GM21825 (cell line): ENCODE results near the gene GRB2.
"Not testable (repeated sequence)": the region's sequence is repeated elsewhere in the genome, so short reads cannot be mapped to it uniquely, and the experiment has no call there.

Experiments
- ATAC-seq: cut with Tn5 transposase; IDR thresholded peaks from one replicate; pipeline ENCODE4 v1.9.1; 2021; ENCODE audit warnings: mild to moderate bottlenecking, moderate library complexity; ENCODE audit not compliant: unreplicated experiment

GRB2 gene

DNA sequence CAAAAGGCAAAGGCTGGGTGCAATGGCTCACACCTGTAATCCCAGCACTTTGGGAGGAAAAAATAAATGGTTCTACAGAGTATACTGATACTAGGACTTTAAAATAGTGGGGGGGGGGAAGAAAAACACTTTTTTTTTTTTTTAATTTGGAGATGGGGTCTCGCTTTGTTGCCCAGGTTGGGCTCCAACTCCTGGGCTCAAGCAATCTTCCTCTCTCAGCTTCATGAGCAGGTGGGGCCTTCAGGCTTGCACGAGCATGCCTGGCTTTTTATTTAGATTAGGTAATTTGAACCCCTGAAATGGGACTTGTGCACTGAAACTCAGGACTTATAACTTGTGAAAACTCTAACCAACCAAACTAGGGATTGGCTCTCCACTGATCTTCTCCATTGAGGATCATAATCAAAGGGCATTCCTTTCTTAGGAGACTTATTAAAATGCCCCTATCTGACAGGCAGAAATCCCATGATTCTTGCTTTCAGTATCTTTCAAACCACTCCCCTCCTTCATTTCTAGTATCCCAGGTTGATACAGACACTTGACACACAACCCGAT, 16.9 kb downstream of the GRB2 start:
- no peak for ATAC-seq

DNA sequence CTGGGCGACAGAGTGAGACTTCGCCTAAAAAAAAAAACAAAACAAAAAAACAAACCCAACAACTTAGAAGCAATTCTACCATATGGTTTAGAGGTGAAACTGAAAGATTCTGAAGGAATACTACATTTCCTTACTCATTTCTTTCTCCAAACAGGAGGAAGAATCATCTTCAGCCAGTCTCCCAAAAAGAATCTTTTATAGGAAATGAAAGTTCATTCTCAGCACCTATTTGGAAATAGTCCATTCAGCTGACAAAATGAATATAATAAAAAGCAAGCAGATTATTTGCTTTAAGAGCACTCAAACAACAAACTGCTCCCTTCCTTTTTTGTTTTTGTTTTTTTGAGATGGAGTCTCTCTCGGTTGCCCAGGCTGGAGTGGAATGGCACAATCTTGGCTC, 17.7 kb downstream of the GRB2 start:
- no peak for ATAC-seq

DNA sequence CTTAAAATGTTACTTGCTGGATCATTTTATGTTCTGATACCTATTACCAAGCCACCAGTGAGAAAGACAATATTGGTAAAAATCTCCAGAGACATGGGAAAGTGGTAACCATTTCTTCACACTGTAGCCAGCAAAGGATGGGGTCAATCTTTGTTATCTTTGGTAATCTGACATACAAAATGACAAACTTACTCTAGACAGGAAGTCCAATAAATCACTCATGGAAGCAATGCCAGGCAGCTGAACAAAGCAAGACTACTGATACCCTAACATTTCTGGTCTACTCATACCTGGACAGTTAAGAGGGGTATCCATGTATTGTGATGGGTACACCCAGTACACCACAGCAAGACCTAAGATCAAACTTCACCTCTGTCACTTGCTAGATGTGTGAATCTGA, 19.0 kb downstream of the GRB2 start:
- ATAC-seq: no peak

DNA sequence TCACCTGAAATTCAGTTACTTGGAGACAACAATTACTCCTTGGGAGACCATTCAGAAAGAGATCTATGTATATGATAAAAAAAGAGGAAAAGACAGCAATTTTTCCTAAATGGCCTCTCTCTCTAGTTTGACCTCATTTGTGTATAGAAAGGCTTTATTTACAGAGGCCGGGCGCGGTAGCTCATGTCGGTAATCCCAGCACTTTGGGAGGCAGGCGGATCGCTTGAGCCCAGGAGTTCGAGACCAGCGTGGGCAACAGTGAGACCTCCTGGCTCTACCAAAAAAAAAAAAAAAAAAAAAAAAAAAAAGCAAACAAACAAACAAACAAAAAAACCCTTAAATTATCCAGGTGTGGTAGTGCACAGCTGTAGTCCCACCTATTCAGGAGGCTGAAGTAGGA, 20.7 kb downstream of the GRB2 start:
- no peak for ATAC-seq

DNA sequence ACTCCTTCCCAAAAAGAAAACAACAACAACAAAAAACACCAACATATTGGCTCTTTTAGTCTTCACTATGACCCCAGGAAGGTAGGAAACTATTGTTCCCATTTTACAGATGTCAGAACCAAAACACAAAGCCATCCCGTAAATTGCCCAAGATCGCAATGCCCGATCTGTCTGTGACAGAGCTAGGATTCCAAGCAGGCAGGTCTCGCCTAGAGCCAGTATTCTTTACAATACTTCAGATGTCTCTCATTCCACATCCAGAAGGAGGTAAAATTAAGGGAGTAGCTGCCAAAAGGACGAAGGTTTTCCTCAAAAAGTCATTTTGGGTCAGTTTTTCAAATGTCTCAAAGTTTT, 21.7 kb downstream of the GRB2 start:
- ATAC-seq: no peak

DNA sequence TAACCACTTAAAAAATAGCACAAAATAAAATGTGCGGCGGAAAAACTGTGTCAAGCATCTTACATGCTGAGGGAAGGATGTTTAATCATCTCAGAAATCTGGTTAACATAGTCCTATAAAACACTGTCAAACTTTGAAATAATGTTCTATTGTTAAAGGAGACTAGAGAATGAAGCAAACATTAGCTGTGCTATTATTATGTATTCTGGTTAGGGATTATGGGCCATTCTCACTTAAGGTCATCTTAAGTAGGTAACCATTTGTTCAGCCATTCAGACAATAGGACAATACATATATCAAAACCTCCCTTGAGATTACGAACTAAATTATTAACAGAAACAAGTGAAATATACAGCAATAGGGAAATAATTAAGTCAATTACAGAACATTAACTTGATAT, 24.7 kb downstream of the GRB2 start:
- no peak for ATAC-seq

DNA sequence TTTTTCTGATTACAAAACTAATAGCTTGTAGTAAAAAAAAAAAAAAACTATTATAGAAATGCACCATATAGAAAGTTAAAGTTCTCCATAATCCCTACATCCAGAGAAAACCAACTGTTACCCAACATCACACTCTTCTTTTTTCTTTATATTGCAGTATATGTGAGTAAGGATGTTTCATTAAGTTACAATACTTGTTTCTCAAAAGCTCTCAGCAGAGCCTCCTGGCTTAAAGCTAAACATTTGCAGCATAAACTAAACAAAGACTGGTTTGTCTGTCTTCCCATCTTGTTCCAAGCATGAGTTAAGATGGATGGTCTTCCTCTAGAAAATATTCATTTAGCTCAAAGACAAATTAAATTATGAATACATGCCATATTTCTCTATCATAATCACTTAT, 25.2 kb downstream of the GRB2 start:
- no peak for ATAC-seq

DNA sequence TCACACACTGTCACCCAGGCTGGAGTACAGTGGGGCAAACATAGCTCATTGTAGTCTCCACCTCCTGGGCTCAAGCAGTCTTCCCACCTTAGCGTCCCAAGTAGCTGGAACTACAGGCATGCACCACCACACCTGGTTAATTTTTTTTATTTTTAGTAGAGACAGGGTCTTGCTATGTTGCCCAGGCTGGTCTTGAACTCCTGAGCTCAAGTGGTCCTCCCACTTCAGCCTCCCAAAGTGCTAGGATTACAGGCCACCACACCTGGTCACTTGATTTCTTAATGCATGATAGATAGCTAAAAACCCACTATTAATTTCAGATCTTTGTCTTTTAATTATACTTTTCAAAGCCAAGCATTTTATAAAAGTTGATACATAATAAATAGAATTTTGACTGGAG, 26.1 kb downstream of the GRB2 start:
- not testable (repeated sequence) for ATAC-seq

DNA sequence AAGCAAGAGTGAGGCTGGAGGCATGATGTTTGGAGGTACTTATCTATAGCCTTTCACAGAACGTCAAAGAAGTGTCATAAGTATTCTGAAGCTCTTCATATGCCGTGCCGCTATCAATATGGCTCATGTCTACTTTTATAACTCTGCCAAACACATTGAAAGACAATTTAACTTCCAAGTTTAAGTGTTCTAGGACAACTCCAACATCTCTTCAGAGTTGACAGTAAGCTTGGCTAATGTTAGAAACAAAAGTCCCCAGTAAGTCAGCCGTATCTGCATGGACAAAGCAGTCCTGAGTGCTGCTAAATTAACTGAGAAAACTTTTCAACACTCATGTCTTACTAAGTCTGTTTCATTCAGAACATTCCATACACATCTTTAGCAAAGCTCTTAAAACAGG, 32.2 kb downstream of the GRB2 start:
- ATAC-seq: no peak

DNA sequence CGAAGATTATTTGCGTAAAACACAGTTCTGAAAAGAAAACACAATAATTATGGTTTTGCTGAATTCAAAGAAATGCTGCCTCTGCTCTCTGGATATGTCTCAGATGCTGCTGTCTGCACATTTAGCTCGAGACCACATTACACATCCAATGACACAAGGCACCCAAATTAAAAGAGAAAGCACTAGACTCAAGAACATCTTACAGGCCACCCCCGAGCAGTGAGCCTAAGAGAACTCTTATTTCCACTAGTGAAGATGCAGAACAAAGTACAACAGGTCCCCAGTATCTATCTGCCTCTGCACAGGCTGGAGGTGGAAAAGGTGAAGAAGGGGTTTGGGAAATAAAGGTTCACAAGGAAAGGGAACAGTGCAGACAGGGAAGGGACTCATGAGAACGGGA, 33.5 kb downstream of the GRB2 start:
- no peak for ATAC-seq

DNA sequence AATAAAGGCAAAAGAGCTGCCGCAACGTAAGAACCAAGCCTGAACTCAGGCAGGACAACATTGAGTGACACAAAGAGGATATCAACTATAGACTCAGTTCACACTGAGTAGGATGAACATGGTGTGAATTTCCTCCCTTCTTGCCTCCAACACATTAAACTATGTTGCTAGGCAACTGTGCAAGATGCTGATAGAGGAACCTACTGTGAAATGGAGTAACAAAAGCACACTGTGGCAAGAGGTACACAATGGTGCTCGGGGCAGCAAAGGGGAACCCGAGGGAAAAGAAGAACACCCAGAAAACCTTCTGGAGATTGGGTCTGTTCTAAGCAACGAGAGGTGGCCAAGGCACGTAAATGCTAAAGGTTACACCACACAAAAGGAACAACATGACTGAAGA, 34.1 kb downstream of the GRB2 start:
- no peak for ATAC-seq

DNA sequence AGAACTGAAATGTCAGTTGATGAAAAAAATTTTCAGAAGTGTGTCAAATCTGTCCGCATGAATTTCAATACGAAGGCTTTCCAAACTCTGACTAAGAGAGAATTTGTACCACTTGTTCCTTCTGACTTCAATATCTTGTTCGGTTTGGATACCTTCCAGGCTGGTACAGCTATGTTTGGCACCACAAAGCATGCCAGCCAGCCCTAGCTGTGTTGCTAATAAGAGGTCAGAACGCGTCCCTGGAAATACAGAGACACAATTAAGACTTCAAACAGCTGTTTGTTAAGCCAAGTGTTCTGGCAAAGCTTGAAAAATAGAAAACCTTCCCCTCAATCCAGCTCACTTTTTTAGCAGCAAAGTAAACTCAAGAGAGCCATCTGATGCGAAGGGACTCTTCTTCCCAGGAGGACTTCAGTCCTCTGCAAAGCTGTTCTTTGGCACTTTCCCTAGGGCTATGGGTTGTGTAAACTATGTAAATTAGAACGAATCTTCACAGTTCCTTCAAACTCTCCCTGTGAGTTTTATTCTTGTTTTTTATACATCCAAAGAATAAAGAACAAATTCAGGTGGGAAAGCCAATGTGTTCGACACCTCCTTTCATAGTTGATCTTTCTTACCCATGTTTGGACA, 35.1 kb downstream of the GRB2 start:
- no peak for ATAC-seq

DNA sequence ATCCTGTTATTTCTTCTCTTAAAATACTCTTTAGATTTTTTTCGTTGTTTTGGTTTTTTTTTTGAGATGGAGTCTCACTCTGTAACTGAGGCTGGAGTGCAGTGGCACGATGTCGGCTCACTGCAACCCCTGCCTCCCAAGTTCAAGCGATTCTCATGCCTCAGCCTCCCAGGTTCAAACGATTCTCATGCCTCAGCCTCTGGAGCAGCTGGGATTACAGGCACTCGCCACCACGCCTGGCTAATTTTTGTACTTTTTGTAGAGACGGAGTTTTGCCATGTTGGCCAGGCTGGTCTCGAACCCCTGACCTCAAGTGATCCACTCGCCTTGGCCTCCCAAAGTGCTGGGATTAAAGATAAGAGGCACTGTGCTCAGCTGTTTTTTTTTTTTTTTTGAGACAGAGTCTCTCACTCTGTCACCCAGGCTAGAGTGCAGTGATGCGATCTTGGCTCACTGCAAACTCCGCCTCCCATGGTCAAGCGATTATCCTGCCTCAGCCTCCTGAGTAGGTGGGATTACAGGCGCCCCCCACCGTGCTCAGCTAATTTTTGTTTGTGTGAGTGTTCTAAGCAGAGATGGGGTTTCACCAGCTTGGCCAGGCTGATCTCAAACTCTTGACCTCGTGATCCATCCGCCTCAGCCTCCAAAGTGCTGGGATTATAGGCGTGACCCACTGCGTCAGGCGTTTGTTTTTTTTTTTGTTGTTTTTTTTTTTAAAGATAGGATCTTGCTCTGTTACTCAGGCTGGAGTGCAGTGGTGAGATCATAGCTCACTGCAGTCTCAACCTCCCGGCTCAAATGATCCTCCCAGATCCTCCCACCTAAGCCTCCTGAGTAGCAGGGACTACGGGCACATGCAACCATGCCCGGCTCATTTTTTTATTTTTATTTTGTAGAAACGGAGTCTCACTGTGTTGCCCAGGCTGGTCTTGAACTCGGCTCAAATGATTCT, 37.4 kb downstream of the GRB2 start:
- ATAC-seq: not testable (repeated sequence)

DNA sequence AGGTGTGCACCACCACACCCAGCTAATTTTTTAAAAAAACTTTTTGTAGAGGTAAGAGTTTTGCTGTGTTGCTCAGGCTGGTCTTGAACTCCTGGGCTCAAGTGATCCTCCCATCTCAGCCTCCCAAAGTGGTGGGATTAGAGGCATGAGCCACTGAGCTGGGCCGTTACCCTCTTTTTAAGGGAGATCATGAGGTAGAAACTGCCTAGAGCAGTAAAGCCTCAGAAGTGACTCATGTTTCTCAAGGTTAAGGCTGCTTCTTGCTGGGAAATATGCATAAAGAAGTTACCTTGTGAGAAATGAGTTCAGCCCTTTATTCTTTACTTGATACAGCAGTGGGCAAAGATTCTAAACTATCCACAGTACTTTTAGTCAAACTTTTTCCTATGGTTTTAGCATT, 38.2 kb downstream of the GRB2 start:
- ATAC-seq: no peak

DNA sequence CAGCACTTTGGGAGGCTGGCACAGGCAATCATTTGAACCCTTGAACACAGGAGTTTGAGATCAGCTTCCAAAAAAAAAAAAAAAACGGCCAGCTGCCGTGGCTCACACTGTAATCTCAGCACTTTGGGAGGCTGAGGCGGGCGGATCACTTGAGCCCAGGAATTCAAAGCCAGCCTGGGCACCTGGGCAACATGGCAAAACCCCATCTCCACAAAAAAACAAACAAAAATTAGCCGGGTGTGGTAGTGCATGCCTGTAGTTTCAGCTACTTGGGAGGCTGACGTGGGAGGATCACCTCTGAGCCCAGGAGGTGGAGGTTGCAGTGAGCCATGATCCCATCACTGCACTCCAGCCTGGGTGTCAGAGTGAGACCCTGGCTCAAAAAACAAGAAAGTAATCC, 39.0 kb downstream of the GRB2 start:
- ATAC-seq: no peak

DNA sequence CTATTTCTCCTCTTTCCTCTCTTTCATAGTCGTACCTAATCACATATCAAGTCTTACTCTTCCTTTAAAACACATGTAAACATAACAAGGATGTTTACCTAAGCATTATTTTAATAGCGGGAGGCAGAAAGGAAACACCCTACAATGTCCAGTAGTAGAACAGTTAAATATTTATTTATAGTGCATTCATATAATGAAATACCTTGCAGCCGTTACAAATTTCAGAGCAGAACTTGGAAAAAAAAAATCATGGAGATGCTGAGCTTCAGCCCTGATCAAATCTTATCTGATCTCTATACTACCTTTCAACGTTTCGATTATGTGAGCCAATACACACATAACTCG, 39.6 kb downstream of the GRB2 start:
- no peak for ATAC-seq

DNA sequence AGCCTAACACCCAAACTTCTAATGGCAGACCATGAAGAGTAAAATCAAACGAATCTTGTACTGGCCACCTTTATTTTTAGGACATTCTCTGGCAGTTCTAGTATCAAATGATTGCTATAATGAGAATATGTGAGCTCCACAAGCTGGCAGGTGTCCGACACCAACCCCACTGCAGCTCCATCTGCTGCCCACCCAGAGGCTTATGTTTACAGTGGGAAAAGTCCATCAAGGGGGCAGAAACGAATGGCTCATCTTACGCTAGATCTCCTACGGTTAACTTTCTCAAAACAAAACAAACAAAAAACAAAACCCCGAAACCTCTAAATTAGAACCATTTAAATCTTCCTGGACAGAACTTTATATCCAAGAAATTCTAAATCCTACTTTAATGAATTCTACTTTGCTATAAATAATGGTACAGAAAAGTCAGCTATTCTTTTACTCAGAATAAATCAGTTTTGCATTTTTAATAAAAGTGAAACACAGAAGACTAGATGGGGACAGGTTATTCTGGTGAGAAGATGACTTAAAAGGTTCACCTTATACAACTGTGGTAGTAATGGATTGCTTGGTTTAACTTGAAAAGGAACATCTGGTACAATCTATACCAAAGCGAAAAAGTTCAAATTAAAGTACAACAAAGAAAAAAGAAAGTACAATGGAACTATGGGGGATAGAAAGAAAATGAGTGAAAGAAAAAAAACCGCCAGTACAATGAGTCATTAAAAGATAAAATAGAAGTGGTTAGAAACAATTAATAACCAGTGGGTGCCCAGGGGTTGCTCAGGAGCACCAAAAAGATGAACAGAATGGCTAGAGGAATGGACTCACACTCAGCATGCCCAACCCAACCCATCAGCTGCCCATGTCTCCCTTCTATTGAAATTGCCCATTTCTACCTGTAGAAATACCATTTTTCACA, 40.2 kb downstream of the GRB2 start:
- no peak for ATAC-seq

DNA sequence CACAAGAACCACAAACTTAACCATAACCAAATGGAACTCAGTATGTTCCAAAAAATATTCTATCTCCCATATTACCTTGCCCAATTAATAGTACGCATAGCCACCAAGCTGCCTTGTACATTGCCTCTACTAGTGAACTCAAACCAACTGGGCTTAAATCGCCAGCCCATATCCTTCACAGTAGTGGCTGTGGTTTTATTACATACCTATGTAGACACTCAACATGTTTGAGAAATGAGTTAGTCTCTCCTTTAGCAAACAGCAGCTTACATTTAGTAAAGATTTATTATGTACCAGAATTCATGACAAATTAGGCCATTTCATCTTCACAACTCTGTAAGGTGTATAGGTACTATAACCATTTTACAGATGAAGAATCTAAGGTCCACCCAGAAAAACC, 41.4 kb downstream of the GRB2 start:
- no peak for ATAC-seq

DNA sequence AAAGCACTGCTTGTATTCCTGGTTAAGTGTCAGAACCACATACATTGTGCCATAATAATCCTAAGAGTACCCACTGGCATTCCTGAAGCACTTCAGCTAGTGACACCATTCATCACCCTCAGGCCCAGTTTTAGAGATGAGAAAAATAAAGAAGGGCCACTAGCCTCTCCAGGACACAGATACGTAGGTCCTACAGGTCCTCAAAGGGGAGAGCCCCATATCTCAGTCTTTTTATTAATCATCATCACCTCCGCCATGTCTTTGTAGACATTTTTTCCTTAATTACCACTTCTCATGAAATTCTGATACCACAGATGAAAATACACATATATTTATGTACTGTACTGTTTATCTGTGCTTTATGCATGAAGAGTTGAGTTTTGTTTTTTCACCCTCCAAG, 43.5 kb downstream of the GRB2 start:
- no peak for ATAC-seq

DNA sequence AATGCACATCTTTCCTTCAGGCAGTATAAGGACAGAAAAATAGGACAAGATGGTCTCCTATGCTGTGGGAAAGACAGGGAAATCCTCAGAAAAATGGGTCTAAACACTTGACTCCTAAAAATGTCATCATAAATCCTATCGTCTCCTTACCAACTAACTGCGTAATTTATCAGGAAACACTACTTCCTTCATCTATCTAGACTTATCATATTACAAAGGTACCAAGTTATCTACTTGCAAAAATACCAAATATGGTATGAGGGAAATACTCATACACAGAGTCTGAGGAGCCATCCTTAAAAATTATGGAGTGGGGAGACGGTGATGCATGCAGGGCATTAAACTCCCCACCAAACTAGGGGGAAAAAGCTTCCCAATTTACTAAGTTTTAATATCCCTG, 44.1 kb downstream of the GRB2 start:
- no peak for ATAC-seq

DNA sequence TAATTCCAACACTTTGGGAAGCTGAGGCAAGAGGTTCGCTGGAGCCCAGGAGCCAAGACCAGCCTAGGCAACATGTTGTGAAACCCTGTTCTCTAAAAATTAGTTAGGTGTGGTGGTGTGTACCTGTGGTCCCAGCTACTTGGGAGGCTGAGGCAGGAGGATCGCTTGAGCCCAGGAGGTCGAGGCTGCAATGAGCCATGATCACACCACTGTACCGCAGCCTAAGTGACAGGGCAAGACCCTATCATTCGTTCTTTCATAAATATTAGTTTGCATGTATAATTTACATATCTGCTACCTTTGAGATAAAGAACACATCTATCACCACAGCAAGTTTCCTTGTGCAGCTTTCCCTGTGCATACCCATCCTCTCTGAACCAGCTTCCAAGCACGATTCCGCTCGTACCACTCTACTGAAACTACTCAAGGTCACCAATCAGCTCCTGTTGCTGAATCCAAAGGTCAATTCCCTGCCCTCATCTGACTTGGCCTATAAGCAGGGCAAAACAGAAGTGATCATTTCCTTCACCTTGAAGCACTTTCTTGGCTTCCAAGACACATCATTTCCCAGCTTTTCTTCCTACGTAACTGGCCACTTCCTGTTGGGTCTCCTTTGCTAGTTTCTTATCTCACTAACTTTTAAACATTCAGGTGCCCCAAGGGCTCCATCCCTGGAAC, 49.1 kb downstream of the GRB2 start:
- ATAC-seq: no peak
